ENCODE measurements around the gene AP2M1. TPM values are rescaled to one million over a fixed set of nuclear protein-coding genes. Genes with fewer than 3 reads are reported as not detected.

The AP2M1 gene
- total RNA-seq, 1 experiment from 2014 or later = 907 TPM

GRCh38 chr3:184223946-184224345 lies 49.3 kb downstream of the AP2M1 start:
- no peak for DNase-seq (ENCODE audit: low read depth)

DNA sequence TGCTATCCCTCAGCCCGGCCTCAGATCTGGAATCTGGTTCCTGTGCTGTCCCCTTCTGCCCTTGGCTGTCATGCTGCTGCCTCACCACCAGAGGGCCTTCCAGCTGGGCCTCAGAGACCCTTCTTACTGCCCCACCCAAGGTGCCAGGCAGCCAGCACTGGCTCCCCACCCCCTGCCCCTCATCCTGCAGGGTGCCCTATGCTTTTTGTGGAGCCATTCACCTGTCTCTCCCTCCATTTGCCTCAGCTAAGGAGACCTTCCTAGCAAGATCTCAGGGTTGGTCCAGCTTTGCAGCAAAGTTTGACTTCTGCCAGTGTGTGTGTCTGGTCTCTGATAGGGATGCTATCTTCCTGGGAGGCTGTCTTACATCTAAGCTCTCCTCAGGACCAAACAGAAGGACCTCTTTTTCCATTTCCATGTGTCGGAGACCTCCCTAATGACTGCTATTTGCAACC lies 52.9 kb downstream of the AP2M1 start:
- DNase-seq (ENCODE audit: low read depth) = no peak

DNA sequence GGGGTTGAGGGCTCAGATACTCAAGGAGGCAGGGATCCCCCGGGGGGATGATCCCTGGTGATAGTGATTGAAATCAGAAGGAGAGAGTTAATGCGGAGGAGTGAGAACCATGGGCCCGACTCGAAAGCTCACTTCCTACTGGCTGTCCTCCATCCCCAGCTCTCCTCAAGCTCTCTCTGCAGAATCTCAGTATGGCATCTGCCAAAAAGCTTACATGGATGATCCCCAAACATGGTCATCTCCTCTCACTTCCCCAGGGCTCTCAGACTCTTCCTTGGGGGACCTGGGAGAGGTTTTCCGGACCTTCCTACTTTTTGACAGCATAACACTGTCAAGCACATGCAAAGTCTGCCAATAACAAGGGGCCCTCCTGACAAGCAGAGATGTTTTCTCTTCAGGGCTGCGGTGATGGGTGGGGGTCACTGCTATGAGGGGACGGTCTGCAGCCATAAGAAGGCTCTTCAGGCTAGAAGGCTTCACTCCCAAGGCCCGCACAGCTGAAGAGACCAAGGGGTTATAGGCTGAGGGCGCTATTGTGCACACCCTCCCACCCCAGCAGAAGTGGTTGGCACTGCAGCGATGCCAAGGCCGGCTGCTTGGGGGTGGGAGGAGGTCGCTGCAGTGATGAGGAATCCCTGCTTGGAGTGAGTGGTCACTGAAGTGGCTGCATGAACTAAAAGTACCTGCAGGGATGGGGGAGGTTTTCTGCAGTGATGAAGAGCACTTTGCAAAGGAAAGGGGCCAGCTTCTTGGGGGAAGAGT lies 53.9 kb downstream of the AP2M1 start:
- DNase-seq (ENCODE audit: low read depth) = no peak

DNA sequence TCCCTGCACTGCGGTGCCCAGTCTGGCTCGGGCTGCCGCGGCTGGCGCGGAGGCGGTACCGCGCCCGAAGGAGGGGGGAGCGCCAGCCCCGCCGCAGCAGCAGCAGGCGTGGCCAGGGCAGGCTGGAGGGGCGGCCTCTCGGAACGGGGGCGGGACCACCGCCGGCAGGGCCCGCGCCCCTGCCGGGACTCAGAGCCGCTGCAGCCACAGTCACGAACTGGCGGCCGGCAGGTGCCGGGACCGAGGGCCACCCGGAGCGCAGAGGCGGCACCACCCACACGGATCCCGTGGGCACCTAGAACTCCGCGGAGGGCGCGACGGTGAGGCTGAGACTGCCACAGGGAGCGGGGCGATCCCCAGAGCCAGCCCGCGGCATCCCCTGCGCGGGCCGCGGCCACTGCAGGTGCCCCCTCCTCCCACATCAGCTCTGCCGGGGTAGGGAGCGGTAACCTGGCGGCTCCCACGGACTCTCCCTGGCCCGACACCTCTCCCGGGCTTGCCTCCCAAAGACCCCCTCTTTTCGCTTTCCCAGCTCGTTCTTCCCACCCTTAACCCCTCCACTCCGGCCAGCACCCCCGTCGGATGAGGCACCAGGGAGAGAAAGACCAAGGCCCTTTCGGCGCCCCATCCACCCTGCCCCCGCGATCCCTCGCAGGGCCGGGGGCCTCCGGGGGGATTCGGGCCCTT lies 54.9 kb downstream of the AP2M1 start, which contains the start of gene VWA5B2:
Gene VWA5B2 (plus strand): TSS at position 192 of the 687 bp plus-strand sequence. CDS start 944 bp downstream, outside the sequence.
- DNase-seq (ENCODE audit: low read depth) = peak; percentile 74

DNA sequence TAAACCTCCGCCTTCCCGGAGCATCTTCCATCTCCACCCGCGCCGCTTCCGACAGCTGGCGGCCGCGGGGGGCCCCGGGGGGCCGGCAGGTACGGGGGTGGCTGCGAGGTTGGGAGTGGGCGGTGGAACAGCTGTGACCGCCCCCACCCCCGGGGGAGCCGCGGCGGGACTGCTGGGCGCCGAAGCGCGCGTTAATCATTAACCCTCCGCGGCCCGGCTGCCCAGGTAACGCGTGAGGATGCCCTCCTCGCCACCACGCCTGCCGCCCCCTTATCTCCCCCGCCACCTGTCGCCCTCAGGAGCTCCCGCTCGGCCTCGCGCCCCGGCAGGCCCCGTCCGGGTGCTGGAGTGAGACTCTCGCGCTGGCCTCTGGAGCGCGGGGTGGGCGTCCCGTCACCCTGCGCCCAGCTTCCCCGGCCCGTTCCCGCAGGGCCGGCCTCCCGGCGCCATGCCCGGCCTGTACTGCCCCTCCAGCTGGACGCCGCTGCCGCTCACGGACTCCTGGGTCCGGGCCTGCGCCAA lies 55.5 kb downstream of the AP2M1 start:
- no peak for DNase-seq (ENCODE audit: low read depth)

- DNase-seq (ENCODE audit: low read depth) = no peak
These were observed 56.2 kb downstream of the AP2M1 start for GRCh38 chr3:184230603-184231528.

GRCh38 chr3:184231671-184232070 lies 57.0 kb downstream of the AP2M1 start:
- DNase-seq (ENCODE audit: low read depth) = no peak

DNA sequence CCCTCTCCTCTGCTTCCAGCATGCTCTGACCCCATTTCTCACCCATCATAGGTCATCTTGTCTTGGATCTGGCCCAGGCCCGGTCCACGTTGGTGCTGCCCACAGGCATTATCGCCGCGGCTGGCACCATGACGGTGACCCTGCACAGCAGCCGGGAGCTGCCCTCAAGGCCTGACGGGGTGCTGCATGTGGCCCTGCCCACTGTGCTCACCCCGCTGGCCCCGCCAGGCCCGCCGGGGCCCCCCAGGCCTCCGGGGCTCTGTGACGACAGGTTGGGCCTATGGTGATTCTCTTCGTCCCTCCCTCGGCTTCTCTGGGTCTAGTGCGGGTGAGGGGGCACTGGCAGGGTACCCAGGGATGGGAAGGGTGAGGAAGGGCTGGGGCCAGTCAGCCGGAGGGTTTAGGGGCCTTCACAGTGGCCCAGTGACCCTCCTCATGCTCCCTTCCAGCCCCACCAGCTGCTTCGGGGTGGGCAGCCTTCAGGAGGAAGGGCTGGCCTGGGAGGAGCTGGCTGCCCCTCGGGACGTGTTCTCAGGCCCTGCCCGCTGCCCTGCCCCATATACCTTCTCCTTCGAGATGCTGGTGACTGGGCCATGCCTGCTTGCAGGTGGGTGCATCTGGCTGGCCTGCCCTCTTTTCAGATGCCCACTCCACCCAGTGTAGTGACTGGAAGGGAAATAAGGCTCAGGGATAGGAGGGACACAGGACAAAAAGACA lies 58.6 kb downstream of the AP2M1 start:
- no peak for DNase-seq (ENCODE audit: low read depth)

Other genes starting within 250 kb of the AP2M1 start
- 17.3 and 18.2 TPM in 2 replicates for gene ABCC5, start 157.0 kb upstream of the AP2M1 start, total RNA-seq (2014; rRNA removed; shearing (Covaris generic))
- gene HTR3D, start 143.1 kb upstream of the AP2M1 start, total RNA-seq (2014; rRNA removed; shearing (Covaris generic)) = not detected in 2 replicates
- not detected in 2 replicates for gene HTR3C, start 121.8 kb upstream of the AP2M1 start, total RNA-seq (2014; rRNA removed; shearing (Covaris generic))
- not detected in 2 replicates for gene HTR3E, start 77.8 kb upstream of the AP2M1 start, total RNA-seq (2014; rRNA removed; shearing (Covaris generic))
- gene EIF2B5, start 39.5 kb upstream of the AP2M1 start, total RNA-seq (2014; rRNA removed; shearing (Covaris generic)) = 85.0 and 88.4 TPM in 2 replicates
- 38.6 and 46.8 TPM in 2 replicates for gene DVL3, start 19.5 kb upstream of the AP2M1 start, total RNA-seq (2014; rRNA removed; shearing (Covaris generic))
- 49.1 and 72.9 TPM in 2 replicates for gene ABCF3, start 11.3 kb downstream of the AP2M1 start, total RNA-seq (2014; rRNA removed; shearing (Covaris generic))
- not detected in 2 replicates for gene VWA5B2, start 54.7 kb downstream of the AP2M1 start, total RNA-seq (2014; rRNA removed; shearing (Covaris generic))
- 93.3 and 146 TPM in 2 replicates for gene ALG3, start 74.1 kb downstream of the AP2M1 start, total RNA-seq (2014; rRNA removed; shearing (Covaris generic))
- 18.5 TPM in 2 replicates for gene EEF1AKMT4, start 74.8 kb downstream of the AP2M1 start, total RNA-seq (2014; rRNA removed; shearing (Covaris generic))
- gene CAMK2N2, start 86.7 kb downstream of the AP2M1 start, total RNA-seq (2014; rRNA removed; shearing (Covaris generic)) = 3.6 and 10.5 TPM in 2 replicates
- not detected in 2 replicates for gene ECE2, start 101.2 kb downstream of the AP2M1 start, total RNA-seq (2014; rRNA removed; shearing (Covaris generic))
- 1,567 and 1,674 TPM in 2 replicates for gene PSMD2, start 124.4 kb downstream of the AP2M1 start, total RNA-seq (2014; rRNA removed; shearing (Covaris generic))
- 750 and 760 TPM in 2 replicates for gene EIF4G1, start 139.8 kb downstream of the AP2M1 start, total RNA-seq (2014; rRNA removed; shearing (Covaris generic))
- gene FAM131A, start 162.7 kb downstream of the AP2M1 start, total RNA-seq (2014; rRNA removed; shearing (Covaris generic)) = 61.8 and 71.7 TPM in 2 replicates
- 13.9 and 21.1 TPM in 2 replicates for gene CLCN2, start 186.8 kb downstream of the AP2M1 start, total RNA-seq (2014; rRNA removed; shearing (Covaris generic))
- gene POLR2H, start 186.9 kb downstream of the AP2M1 start, total RNA-seq (2014; rRNA removed; shearing (Covaris generic)) = 327 and 330 TPM in 2 replicates
- not detected in 2 replicates for gene THPO, start 203.4 kb downstream of the AP2M1 start, total RNA-seq (2014; rRNA removed; shearing (Covaris generic))
- gene CHRD, start 205.2 kb downstream of the AP2M1 start, total RNA-seq (2014; rRNA removed; shearing (Covaris generic)) = 0.43 and 1.2 TPM in 2 replicates